ENCODE data around the gene TMED6.
"Not testable (repeated sequence)": the region's sequence is repeated elsewhere in the genome, so short reads cannot be mapped to it uniquely, and the experiment has no call there.

The TMED6 gene

GRCh38 chr16:69363281-69363717 is 11.7 kb upstream of the TMED6 start:
- TF ChIP-seq CTCF (IDR thresholded peaks at IDR 0.05; ENCODE audit: low read depth, low read length, missing control alignments), result no peak
- no peak for DNase-seq (ENCODE audit: low read depth)
- H3K4me3 ChIP-seq (ENCODE audit: low read depth, low read length), result no peak overlapping the region

- not testable (repeated sequence) for DNase-seq (ENCODE audit: low read depth); H3K4me3 ChIP-seq (ENCODE audit: low read depth, low read length)
Observed at GRCh38 chr16:69360070-69360469, 8.5 kb upstream of the TMED6 start.

GRCh38 chr16:69350536-69351133 is 951 bp downstream of the TMED6 start:
- no peak for TF ChIP-seq CTCF (IDR thresholded peaks at IDR 0.05; ENCODE audit: low read depth, low read length, missing control alignments)
- DNase-seq (ENCODE audit: low read depth), result no peak
- no peak overlapping the region for H3K4me3 ChIP-seq (ENCODE audit: low read depth, low read length)

- H3K4me3 ChIP-seq (ENCODE audit: low read depth, low read length), result no peak overlapping the region
- no peak for DNase-seq (ENCODE audit: low read depth)
- no peak for TF ChIP-seq CTCF (IDR thresholded peaks at IDR 0.05; ENCODE audit: low read depth, low read length, missing control alignments)
Observed at GRCh38 chr16:69349536-69349935, 2.0 kb downstream of the TMED6 start.

GRCh38 chr16:69348222-69348621 is 3.4 kb downstream of the TMED6 start:
- TF ChIP-seq CTCF (IDR thresholded peaks at IDR 0.05; ENCODE audit: low read depth, low read length, missing control alignments), result no peak
- no peak for DNase-seq (ENCODE audit: low read depth)
- H3K4me3 ChIP-seq (ENCODE audit: low read depth, low read length), result no peak overlapping the region

- no peak for DNase-seq (ENCODE audit: low read depth)
- TF ChIP-seq CTCF (IDR thresholded peaks at IDR 0.05; ENCODE audit: low read depth, low read length, missing control alignments), result no peak
Observed at GRCh38 chr16:69346683-69347082, 4.9 kb downstream of the TMED6 start.

GRCh38 chr16:69345923-69346322 is 5.7 kb downstream of the TMED6 start:
- no peak overlapping the region for H3K4me3 ChIP-seq (ENCODE audit: low read depth, low read length)
- no peak for DNase-seq (ENCODE audit: low read depth)
- no peak for TF ChIP-seq CTCF (IDR thresholded peaks at IDR 0.05; ENCODE audit: low read depth, low read length, missing control alignments)

More at GRCh38 chr16:69346683-69347082, 4.9 kb downstream of the TMED6 start:
- H3K4me3 ChIP-seq (ENCODE audit: low read depth, low read length), result no peak overlapping the region

All from GM12864 (cell line).